Keratinocyte (primary cell): Measurements from ENCODE around the gene FRMD1. TPM values are rescaled to one million over a fixed set of nuclear protein-coding genes. Genes with fewer than 3 reads are reported as not detected.

Source experiments
- DNase-seq: peaks from one replicate; pipeline ENCODE4 v3.0.0-alpha.2; 2011; ENCODE audit warnings: low read depth, missing footprints, low spot score
- FAIRE-seq: peaks from 2 replicates; lab custom pipeline; 2011; peaks lifted over from hg19 to GRCh38; lab: Jason Lieb, UNC
- H2AFZ ChIP-seq: 2 replicates; pipeline ENCODE4 v1.6.0; 2012; ENCODE audit warnings: low read length, control low read depth, inconsistent platforms; ENCODE audit not compliant: control insufficient read depth
- H3K27ac ChIP-seq: 2 replicates; pipeline ENCODE4 v1.5.1; 2011; ENCODE audit warnings: low read length; ENCODE audit not compliant: control insufficient read depth, insufficient read depth
- H3K27me3 ChIP-seq: 3 replicates; pipeline ENCODE4 v1.6.0; 2011; ENCODE audit warnings: low read length; ENCODE audit not compliant: control insufficient read depth, insufficient read depth; ENCODE audit errors: extremely low read depth
- H3K36me3 ChIP-seq, 2 experiments: 2 replicates in 1 of 2; 3 replicates in 1 of 2; pipeline ENCODE4 v1.5.1; 2011; ENCODE audit warnings: low read length in 2 of 2, mild to moderate bottlenecking in 1 of 2; ENCODE audit not compliant: control insufficient read depth in 2 of 2, insufficient read depth in 2 of 2; ENCODE audit errors: extremely low read depth in 1 of 2
- H3K4me1 ChIP-seq: 3 replicates; pipeline ENCODE4 v1.5.1; 2011; ENCODE audit warnings: low read length; ENCODE audit not compliant: control insufficient read depth, insufficient read depth; ENCODE audit errors: extremely low read depth
- H3K4me2 ChIP-seq: 3 replicates; pipeline ENCODE4 v1.6.0; 2011; ENCODE audit warnings: low read depth, low read length; ENCODE audit not compliant: control insufficient read depth, insufficient read depth; ENCODE audit errors: extremely low read depth
- H3K4me3 ChIP-seq, 3 experiments: fragments of 200-600 bp in 1 of 3; sonication (generic) in 1 of 3; 2 replicates in 2 of 3; 3 replicates in 1 of 3; pipeline ENCODE4 v1.5.1; 2011 to 2016; ENCODE audit warnings: low read length in 3 of 3, mild to moderate bottlenecking in 3 of 3, control low read depth in 2 of 3, inconsistent platforms in 1 of 3, low read depth in 1 of 3, mixed read lengths in 1 of 3, mixed run types in 1 of 3, moderate library complexity in 1 of 3; ENCODE audit not compliant: control insufficient read depth in 2 of 3, insufficient read depth in 2 of 3; ENCODE audit errors: extremely low read depth in 1 of 3
- H3K79me2 ChIP-seq: 2 replicates; pipeline ENCODE4 v1.6.0; 2012; ENCODE audit warnings: low read length; ENCODE audit not compliant: control insufficient read depth, insufficient read depth
- H3K9ac ChIP-seq: 3 replicates; pipeline ENCODE4 v1.6.0; 2011; ENCODE audit warnings: low read length; ENCODE audit not compliant: control insufficient read depth, insufficient read depth; ENCODE audit errors: extremely low read depth
- H3K9me1 ChIP-seq: 3 replicates; pipeline ENCODE4 v1.6.0; 2011; ENCODE audit warnings: low read length; ENCODE audit not compliant: control insufficient read depth, insufficient read depth; ENCODE audit errors: extremely low read depth
- H3K9me3 ChIP-seq: 2 replicates; pipeline ENCODE4 v1.5.1; 2012; ENCODE audit warnings: low read depth, low read length; ENCODE audit not compliant: control insufficient read depth
- H4K20me1 ChIP-seq: 3 replicates; pipeline ENCODE4 v1.6.0; 2011; ENCODE audit warnings: low read length; ENCODE audit not compliant: control insufficient read depth, insufficient read depth; ENCODE audit errors: extremely low read depth
- CTCF ChIP-seq, 3 experiments: IDR thresholded peaks in 1 of 3; conservative IDR thresholded peaks in 1 of 3; optimal IDR thresholded peaks in 1 of 3; 2 replicates in 2 of 3; 3 replicates in 1 of 3; pipeline versions ENCODE3 to v1.5.1; 2011; ENCODE audit warnings: low read length in 3 of 3, mild to moderate bottlenecking in 3 of 3, moderate library complexity in 2 of 3, control low read depth in 1 of 3, inconsistent platforms in 1 of 3; ENCODE audit not compliant: insufficient read depth in 2 of 3; ENCODE audit errors: extremely low read depth in 1 of 3
- EZH2 ChIP-seq: IDR thresholded peaks from one replicate; pipeline ENCODE4 v1.6.1; 2012; ENCODE audit warnings: inconsistent platforms, mild to moderate bottlenecking, low read length, moderate library complexity
- dilution Hi-C: fragments of 300-500 bp; cut with MboI; formaldehyde crosslinking; loops from one replicate; pipeline ENCODE4 v1.7.0; 2020; ENCODE audit warnings: low sequenced_read_pairs; ENCODE audit not compliant: extremely low pct_ligation_motif_present
- polyA plus RNA-seq, 5 experiments: library from polyadenylated mRNA; depleted of rRNA in 3 of 5; stranded (reverse) in 3 of 5; stranded (forward) in 1 of 5; unstranded in 1 of 5; fragments of >200 nt; gene quantifications; 1 replicate in 1 of 5; 2 replicates in 3 of 5; 3 replicates in 1 of 5; pipeline versions ENCODE4 v1.2.1 to v1.2.3, GENCODE V29; 2011 to 2012; ENCODE audit warnings: missing spikeins in 2 of 5, low read depth in 1 of 5, low replicate concordance in 1 of 5

The FRMD1 gene
- polyA plus RNA-seq, 1 donor (not counting 4 experiments of a cell fraction or from before 2014, with no cell fraction given): not detected

- dilution Hi-C loops: no loop called here
- Histone ChIP-seq H3K36me3 (no peaks in the 10 kb centered on the region), H3K9ac (no peak overlapping the region), H3K9me3 (no peaks in the 10 kb centered on the region), H3K4me2 (no peak overlapping the region), H3K4me3 (no peak overlapping the region), H3K27me3 (peaks cover 10% of the 10 kb centered on the region), H4K20me1 (no peaks in the 10 kb centered on the region), H3K4me1 (no peaks in the 10 kb centered on the region), H3K79me2 (no peaks in the 10 kb centered on the region), H2AFZ (no peak overlapping the region), H3K9me1 (no peaks in the 10 kb centered on the region), H3K27ac (no peak overlapping the region)
- no peak for FAIRE-seq
- no peak for TF ChIP-seq EZH2
- no peak for DNase-seq
Measured at GRCh38 chr6:168030218-168030746, 48.7 kb downstream of the FRMD1 start.

- FAIRE-seq: no peak
- TF ChIP-seq EZH2 (no peak), CTCF (optimal IDR thresholded peaks at IDR 0.05 in 1 of 3, IDR thresholded peaks at IDR 0.05 in 1 of 3, conservative IDR thresholded peaks at IDR 0.05 in 1 of 3; ENCODE audit: extremely low read depth in 1 of 3, insufficient read depth in 2 of 3, low read length in 3 of 3) (no peak)
Measured at GRCh38 chr6:168029459-168030217, 49.4 kb downstream of the FRMD1 start.

More at GRCh38 chr6:168029459-168030217, 49.4 kb downstream of the FRMD1 start:
- Histone ChIP-seq H4K20me1 (no peaks in the 10 kb centered on the region), H3K4me1 (no peaks in the 10 kb centered on the region), H3K27me3 (peaks cover 10% of the 10 kb centered on the region), H3K9me3 (no peaks in the 10 kb centered on the region), H3K4me3 (no peak overlapping the region), H3K36me3 (no peaks in the 10 kb centered on the region), H3K9me1 (no peaks in the 10 kb centered on the region), H3K79me2 (no peaks in the 10 kb centered on the region), H2AFZ (no peak overlapping the region), H3K4me2 (no peak overlapping the region), H3K9ac (no peak overlapping the region), H3K27ac (no peak overlapping the region)
- no peak for DNase-seq
- dilution Hi-C loops: no loop called here
